Renal cortex interstitium (tissue), 11 donors: ENCODE results near the gene KCNIP4. TPM values are rescaled to one million over a fixed set of nuclear protein-coding genes. Genes with fewer than 3 reads are reported as not detected.

ENCODE experiments used
- DNase-seq, 11 donors: peaks; one replicate each; pipeline ENCODE4 v3.0.0-alpha.2; 2013; ENCODE audit warnings: low read depth in 9 of 11, low spot score in 4 of 11; ENCODE audit errors: extremely low read depth in 1 of 11
- polyA plus RNA-seq, 3 donors: library from polyadenylated mRNA; unstranded; fragments of 120-200 nt; gene quantifications; one replicate each; pipeline ENCODE4 v1.2.1, GENCODE V29; 2013; ENCODE audit not compliant: insufficient read length in 3 of 3

Gene KCNIP4
- polyA plus RNA-seq, 3 donors: 11.0 to 13.8 (median 12.3) TPM

DNA sequence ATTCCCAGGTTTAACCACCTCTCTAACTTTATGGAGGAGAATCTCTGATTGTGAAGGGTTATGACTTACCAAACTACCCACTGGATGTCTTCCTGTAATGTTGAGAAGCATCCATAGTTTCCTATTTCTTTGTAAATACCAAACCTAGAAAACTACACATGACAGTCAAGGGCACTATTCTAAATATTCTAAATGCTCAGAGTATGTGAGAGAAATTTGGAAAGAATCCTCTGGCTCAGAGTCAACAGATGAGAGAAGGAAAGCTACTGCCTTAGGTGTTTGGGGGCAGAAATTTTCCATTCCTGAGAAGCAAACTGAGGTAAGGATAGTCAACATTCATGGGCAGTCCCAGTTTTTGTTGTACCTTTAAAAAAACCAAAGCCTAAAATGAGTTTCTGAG is 155.8 kb downstream of the KCNIP4 start:
- DNase-seq: no peak

DNA sequence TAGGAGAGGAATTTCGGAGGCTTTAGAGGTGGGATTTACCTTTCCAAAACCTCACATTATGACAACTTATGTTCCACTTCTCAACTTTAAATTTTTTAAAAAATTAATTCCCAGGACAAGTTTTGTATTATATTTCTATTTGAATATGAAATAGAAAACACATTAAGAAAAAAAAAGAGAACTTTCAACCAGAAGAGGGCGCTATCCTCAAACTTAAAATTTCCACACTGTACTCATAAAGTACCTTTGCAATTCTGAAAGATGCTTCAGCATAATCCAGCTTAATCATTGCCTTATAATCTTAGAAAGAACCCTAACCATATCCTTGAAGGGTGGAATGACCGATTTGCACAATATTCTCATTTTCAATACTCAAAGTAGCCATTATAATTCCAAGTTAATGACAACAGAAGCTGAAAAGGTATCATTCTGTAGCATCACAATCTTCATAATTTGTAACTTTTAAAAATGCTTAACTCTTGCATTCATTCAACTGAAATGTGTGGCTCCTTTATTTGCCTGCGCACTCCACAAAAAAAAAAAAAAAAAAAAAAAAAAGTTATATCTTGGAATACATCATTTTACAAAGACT is 158.0 kb downstream of the KCNIP4 start:
- DNase-seq: peak in 2 of 11 donors; percentile 8 to 14

GRCh38 chr4:21780148-21780547 is 168.4 kb downstream of the KCNIP4 start:
- no peak for DNase-seq

- DNase-seq: peak in 2 of 11 donors; percentile 7 to 18
These were observed 169.9 kb downstream of the KCNIP4 start for GRCh38 chr4:21778702-21779101.

DNA sequence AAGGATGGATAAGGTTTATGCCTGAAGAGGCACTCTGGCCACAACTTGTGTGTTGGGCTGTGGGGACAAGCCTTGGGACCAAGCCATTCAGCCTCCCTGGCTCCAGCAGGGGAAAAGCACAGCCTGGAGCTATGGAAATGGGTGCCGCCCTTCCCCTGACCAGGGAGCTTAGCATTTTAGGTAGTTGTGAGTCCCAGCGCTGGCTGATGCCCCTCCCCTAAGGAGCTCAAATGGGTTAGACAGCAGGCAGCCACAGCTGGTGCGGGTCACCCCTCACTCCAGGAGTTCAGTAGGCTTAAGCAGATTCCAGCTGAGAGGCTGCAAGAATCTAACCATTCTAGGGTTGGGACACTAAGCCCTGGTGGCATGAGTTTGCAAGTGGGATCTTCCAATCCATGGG is 172.9 kb downstream of the KCNIP4 start:
- no peak for DNase-seq

GRCh38 chr4:21769404-21770147 is 179.0 kb downstream of the KCNIP4 start:
- no peak for DNase-seq

DNA sequence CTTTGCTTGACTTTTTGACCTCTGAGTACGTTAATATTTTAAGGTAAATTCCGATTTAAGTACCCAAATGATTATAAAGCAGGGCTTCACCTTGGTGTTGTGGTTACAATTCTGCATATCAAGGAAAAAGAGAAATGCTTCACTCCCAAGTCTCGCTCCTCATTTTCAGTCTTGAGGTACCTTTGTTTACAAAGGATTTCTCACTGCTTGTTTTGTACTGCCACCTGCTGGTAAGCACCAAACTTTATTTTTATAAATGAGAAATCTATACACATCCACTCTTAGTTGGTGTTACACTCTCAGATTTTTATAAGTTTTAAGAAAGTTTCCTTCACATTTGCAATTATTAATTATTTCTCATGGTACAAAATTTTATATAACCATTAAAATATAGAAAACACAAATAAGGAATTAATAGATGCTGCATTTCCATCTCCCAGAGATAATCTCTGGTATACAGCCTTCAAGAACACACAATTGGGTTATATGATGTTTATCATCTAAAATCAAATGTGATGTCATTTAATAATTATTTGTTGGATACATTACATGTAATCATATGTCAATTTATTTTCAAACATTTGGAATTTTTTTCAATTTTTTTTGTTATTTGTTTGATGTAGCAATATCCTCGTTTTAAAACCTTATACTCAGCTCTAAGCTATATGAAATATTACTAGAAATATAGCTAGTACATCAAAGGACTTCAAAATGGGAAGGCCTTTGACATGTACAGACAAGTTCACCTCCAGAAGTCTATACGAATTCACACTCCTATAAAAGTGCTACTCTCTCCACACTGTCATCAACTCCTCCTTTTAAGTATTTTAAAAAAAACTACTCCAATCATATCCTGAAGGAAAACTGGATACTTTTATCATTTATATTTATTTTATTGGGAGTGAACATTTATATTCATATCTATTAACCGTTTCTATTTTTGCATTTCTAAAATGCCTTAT is 179.9 kb downstream of the KCNIP4 start:
- DNase-seq: peak in 7 of 11 donors; percentile 23 to 60 (median 39)

DNA sequence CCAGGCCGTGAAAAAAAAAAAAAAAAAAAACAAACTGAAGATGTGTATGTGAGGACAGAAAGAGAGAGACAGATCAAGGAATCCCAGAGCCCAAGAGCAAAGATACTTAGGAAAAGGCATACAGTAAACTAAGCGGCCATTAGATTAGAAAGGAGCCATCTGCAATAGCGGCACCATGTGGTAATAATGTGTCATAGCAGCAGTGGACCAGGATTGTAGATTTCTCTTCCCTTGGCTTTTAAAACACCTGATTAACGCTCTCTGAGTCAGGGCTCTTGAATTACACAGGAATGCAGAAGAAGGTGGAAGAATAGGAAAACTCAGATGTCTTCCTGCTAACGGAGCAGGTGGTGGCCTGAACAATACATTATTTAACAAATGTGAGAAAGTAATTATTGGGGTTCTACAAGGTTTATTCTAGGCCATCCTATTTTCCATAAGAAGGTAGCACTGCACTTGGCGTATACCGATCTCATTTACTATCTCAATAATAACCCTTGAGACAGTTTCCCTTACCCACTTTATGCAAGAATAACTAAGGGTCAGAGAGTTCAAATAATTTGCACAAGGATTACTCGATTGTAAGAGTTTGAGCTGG is 182.7 kb downstream of the KCNIP4 start:
- DNase-seq: peak in 8 of 11 donors; percentile 30 to 51 (median 41)

- DNase-seq: no peak
These were observed 184.7 kb downstream of the KCNIP4 start for GRCh38 chr4:21763855-21764254.

DNA sequence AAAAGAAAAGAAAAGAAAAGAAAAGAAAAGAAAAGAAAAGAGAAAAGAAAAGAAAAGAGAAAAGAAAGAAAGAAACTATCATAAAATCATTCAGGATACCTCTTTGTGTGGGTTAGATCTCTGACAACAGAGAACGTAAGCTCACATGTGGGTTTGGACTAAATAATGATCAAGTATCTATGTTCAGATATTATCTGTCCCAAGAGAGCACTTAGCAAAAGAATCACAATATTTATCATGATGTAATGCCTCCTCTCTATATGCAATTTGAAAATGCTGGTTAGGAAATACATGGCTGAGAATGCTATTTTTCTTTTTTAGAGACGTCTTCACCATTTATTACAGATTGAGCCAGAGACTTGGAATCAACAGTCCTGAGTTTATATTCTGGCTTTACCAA is 191.3 kb downstream of the KCNIP4 start:
- DNase-seq: no peak

GRCh38 chr4:21753084-21753760 is 195.3 kb downstream of the KCNIP4 start:
- DNase-seq: no peak

GRCh38 chr4:21752616-21753015 is 196.0 kb downstream of the KCNIP4 start:
- no peak for DNase-seq

DNA sequence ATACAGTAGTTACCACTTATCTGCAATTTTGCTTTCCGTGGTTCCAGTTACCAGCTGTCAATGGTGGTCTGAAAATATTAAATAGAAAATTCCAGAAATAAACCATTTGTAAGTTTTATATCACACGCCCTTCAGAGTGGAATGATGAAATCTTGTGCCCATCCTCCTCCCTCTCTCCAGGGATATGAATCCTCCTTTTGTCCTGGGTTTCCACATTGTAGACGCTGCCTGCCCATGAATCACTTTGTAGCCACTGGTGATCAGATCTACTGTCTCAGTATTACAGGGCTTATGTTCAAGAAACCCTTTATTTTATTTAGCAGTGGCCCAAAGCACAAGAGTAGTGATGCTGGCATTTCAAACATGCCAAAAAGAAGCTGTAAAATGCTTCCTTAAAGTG is 198.6 kb downstream of the KCNIP4 start:
- DNase-seq: no peak

DNA sequence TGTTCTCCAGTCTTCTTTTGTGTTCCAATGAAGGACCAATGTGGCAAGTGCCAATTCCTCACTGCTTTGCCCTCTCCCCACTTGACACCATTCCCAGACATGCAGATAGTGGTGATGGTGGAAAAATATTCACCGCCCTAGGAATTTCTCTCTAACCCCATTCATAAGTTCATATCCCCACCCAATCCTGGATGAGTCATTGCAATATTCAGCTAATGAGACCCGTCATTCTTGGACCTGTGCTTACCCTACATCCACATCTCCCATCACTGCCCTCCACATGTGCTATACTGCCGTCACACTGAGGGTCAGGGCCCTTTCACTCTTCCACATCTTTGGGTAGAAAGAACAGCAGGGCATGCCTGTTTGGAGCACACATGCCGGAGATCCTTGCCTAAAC is 199.2 kb downstream of the KCNIP4 start:
- no peak for DNase-seq

- DNase-seq: no peak
These were observed 204.5 kb downstream of the KCNIP4 start for GRCh38 chr4:21744046-21744445.

GRCh38 chr4:21742326-21742725 is 206.2 kb downstream of the KCNIP4 start:
- DNase-seq: no peak

DNA sequence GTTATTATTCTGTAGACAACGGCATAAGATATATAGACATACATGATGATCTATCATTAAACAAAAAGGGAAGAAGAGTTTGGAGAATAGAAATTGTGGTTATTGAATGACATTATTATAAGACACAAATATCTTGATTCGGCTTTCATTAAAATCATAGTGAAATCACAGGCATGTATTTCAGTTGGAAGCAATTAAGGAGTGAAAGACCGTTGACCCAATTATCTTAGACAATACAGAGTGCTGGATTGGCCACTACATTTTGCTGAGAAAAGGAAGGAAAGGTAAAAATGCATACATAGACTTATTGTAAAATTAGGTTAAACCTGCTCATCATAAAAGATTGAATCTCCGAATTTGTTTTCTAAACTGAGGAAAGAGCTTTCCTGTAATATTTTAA is 209.8 kb downstream of the KCNIP4 start:
- no peak for DNase-seq

DNA sequence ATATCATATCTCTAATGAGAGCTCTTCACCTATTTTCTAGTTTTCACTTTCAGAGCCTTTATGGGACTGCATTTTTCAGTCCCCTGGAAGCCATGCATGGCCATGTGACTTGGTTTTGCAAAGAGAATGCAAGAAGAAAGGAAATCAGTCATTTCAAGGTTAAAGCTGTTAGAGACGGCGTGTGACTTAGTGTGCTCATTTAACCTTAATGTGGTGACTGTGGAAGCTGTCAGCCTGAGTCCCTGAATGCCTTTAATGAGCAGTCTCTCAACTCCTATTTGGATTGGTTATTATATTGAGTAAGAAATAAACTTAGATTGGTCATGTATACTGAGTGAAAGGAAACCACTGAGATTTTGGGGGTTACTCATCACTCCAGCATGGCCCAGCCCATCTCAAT is 212.7 kb downstream of the KCNIP4 start:
- DNase-seq: no peak
